Stimulated activated CD4-positive, alpha-beta T cell treated with anti-CD3 and anti-CD28 coated beads, Interleukin-4, amount 100 ng/mL, for 1 hour (primary cell): ENCODE results near the gene MAP2.
"Not testable (repeated sequence)": the region's sequence is repeated elsewhere in the genome, so short reads cannot be mapped to it uniquely, and the experiment has no call there.

Source experiments
- DNase-seq: peaks from one replicate; pipeline ENCODE4 v3.0.0-alpha.2; 2020

The MAP2 gene

DNA sequence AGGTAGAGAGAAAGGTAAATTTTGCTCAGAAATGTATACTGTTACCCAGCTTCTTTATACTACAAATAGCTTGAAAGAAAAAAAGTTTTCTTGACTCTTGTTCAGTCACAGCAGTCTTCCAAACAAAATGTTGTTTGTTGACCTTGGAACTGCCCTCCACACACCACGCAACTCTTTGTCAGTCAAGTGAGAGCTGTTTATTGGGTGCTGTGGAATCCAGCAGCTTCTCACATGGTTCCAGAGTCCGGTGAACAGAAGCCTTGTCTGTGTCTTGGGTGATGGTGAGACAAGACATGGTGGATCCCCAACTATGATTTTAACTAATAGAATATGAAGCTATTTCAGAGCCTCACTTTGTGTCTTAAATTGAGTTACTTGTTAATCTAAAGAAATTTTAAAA is 112.5 kb downstream of the MAP2 start:
- no peak for DNase-seq

DNA sequence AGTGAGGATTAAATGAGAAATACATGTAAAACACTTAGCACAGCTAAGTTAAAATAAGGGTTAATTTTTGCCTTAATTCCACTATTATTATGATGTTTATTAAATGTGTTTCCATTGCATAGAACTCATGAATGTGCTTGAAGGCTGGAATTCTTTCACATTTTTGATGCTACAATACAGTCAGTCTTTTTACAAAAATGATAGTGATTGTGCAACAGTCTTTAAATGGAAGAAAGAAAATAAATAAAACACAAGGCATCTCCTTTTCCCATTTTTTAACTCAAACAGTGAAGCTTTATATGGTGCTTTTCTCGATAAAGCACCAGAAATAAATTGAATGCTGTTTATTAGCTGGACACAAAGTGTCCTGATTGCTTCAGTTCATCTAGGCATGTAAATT is 123.9 kb downstream of the MAP2 start:
- DNase-seq: no peak

DNA sequence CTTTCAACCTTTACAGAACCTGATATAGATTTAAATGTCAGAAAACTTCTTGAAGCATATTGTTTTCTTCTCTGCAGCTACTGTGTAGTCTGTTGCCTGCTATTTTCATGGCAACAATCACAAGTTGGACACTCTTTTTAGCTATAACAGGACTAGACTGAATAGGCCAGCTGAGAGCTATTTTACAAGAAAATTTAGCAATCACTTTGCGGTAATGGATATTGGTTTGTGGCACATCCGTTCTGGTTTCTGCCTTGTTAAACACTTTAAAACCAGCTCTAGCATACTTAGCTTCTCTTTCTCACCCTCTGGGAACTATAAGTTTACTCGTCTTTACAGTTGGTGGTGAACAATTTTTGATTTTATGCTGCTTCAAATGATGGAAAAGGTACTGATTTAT is 125.7 kb downstream of the MAP2 start:
- no peak for DNase-seq

DNA sequence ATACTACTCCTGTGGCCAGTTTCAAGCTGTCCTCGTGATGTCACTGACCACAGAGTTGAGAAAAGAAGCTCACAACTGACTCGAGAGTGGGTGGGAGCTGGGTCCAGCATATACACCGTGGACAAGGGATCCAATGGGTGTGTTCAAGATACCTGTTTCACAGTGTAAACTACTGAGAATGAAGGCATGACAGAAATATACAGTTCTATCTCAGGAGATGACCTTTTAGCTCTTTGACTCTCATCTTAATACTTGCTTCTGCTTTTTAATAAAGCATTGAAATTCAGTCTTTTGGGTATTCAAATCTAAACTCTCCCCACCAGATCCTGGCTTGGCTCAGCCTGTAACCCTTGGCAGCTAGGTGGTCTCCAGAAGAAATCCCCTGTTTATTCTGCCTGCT is 130.1 kb downstream of the MAP2 start:
- DNase-seq: no peak

DNA sequence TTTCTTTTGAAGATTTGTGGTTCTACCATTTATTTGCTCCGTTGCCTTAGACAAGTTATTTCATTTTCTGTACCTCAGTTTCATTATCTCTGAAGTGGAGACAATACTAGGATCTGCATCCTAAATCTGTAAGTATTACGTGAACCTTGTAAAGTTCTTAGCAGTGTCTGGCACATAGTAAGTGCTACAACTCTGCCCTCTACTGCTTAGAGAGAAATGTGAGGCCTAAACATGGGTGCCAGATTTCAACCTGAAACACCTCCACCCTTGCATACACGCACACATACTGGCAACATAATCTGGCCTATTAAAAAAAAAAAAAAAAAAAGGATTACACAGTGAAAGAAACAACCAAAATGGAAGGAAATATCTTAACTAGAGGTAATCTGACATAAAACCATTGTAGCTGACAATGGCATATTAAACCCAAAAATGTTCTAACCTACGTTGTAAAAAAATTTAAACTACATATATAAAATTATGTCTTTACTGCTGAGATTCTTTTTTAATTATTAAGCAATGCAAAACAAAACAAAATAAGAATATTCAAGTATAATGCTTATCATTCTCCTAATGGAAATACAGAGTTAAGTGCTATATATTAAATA is 132.6 kb downstream of the MAP2 start:
- DNase-seq: no peak

DNA sequence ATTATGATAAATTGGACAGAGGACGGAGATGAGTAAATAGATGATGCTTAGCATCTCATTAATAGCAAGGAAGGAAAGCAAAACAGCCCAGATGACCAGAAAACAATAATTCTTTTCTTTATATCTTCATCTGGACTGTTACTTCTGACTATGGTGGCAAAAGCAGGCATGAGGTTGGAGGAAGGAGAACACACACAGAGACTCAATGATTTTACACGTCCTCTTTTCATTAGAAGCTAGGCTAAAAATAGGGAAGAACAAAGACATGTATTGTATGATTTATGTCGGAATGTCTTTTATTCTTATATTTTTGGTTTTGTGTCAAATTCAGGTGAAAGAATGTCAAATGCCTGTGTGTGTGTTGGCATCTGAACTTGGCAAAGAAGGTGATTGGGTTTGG is 137.1 kb downstream of the MAP2 start:
- no peak for DNase-seq

DNA sequence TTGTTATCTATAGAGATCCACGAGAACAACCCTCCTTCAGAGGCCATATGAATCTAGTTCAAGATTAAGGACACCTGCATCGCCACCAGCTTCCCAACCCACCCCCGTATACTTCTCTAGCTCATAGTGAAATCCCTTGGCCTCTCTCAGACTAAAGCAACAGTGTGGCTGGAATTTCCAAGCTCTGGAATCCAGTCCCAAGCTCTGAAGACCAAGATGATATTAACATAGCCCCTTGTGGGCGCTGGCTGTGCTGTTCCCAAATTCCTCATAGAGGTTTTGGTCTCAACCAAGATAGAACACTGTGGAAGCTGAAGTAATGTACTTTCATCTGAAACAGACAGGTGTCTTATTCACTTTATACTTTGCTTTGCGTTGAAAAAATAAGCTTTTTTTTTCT is 139.6 kb downstream of the MAP2 start:
- no peak for DNase-seq

DNA sequence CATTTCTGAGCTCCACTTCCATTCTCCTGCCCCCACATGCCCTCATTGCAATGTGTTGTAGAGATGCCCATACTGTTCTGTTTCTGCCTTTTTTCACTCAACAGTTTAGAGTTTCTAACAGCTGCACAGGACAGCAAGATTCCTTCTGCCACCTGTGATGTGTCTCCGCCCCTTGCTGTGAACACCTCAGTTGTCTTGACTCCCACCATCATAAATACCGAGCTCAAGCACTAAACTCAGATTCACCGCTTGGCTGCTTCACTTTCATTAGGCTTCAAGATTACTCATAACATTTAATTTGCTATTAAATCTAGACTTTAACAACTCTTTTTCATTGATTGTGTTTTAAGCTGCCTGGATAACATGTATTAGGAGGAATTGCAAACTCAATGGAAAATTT is 141.0 kb downstream of the MAP2 start:
- no peak for DNase-seq

DNA sequence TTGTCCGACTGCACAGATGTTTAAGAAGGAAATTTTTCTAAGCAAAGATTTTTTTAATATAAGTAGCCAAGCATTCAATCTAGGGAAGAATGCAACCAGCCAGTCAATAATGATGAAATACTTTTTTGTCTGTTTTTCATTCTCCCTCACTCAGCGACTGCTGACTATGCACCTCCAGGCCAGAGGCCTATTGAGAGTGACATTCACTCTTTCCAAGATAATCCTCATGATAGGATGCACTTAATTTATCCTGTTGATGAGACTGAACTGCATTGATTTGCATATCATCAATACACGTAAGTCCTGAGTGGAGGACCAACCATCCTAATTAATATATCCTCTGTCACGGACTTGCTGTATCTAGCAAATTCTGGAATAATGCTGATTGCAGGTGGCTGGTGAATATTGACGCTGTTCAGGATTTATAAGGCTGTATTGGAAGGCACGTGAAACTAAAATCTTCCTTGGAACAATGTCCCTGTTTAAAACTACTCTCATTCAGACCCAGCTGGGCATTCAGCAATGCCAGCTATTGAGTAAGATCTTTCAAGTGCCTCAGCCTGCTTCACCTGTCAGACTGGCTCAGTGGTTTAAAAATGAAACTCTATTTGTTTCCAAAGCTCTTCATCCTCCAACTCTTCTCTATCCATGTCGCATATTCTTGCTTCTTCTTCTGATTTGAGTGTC is 142.2 kb downstream of the MAP2 start:
- DNase-seq: no peak

DNA sequence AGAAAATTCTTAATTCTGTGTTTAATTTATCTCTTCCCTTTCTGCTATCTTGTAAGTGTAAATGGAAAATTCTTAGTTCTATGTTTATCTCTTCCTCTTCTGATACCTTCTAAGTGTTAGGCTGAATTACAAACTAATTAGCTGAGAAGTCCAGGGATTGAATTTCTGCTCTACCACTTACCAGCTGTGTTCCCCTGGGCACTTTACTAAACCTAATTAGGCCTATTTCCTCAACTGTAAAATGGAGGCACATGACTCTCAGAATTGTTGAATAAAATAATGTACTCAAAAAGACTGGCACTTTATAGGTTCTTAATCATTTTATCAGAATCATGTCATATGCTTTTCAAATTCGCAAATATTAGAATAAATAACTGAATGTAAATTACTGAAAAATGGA is 146.3 kb downstream of the MAP2 start:
- DNase-seq: no peak

DNA sequence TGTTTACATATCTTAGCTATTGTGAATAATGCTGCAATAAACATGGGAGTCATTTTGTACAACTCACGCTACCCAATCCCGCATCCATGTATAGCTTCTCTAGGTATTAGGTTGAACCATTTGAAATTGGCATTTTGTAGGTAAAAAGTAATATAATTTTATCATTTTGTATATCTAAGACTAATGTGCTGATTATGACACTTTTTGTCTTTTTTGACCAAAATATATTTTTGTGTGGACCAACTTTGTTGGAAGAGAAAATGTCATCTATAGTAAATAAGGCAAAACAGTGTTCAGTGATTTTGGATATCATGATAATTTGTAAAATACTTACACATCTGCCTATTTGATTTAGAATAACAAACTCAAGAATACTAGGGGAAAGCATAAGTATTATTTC is 150.7 kb downstream of the MAP2 start:
- DNase-seq: no peak

DNA sequence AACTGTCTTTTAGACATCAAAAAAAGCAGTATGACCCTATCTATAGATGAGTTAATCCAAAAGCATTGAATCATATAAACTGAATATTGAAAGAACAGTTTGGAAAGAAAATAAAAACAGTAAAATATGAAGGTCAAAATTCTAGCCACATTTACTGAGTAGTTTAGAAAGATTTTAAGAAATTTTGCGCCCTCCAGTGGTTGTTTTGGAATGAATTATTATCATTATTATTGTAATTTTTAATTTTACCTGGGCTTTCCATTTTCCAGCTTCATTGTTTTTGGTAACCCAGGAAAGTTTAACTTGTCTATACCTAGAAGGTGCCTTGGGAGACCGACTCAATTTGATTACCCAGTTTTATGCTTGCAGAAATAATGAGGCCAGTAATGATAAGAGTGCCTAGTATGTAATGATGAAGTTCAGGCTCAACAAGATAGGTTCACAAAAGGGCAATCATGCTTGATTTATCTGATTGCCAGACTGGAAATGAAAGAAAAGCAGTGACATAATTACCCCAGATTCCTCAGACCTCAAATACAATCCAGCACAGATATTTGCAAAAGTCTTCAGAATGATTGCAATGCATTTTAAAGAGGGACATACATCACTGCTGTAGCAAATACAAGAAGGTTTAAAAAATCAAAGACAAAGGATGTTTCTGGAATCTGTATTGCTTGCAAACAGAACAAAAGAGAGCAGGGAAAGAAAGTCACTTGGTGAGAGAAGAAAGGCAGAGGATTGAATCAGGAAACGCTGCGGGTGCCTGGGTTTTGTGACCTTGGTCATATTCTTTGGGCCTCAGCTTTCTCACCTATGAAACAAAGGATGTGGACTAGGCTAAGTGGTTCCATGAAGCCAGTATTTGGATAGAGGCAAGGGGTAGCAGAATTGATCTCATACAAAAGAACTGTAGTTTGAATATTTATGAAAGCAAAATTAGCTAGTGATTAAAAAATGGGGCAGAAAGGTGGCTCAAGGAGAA is 153.8 kb downstream of the MAP2 start:
- DNase-seq: no peak

DNA sequence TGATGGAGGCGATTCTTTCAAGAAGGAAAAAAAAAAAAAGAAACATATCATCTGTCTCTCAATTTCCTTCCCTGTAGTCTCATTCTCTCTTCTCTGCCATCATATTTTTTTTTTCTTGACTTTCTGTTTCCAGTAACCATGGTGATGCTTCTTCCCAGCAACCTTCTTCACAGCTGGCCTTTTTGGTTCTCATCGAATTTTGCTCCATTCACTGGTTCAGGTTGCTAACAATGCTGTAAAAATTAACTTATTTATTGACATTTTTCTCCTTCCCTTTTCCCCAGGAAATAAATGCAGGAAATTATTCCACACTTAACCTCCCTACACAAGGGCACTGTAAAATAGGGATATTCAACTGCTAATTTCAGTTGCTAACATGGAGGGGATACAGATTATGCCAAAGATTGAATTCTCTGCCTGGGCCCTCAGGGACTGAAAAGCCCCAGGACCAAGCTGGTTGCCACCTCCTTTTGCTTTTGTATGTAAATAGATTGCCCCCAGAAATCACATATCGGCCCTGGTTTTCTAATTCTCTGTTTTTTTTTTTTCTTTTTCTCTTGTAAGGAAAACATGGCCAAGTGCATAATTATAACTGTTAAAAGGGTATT is 154.7 kb downstream of the MAP2 start:
- DNase-seq: no peak

DNA sequence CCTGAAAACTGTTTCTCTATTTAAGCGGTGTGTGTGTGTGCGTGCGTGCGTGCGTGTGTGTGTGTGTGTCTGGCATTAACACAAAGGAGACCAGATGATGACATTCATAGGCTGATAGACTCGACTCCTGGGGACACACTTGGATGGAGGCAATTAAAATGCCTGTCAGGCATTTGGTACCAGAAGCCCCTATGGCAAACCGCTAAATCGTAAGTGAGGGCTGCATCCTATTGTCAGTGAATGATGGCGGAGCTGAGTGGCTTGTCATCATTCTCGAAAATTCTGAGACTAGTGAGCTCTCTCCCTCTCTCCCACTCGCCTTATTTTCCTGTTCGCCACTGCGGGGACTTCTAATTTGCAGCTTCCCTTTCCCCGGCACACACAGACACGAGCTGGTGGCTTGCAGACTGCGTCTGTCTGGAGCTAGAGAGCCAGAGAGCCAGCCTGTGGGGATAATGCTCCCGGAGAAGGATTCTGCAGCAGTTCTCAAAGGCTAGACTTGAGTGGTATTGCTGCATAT is 155.4 kb downstream of the MAP2 start:
- DNase-seq: no peak

DNA sequence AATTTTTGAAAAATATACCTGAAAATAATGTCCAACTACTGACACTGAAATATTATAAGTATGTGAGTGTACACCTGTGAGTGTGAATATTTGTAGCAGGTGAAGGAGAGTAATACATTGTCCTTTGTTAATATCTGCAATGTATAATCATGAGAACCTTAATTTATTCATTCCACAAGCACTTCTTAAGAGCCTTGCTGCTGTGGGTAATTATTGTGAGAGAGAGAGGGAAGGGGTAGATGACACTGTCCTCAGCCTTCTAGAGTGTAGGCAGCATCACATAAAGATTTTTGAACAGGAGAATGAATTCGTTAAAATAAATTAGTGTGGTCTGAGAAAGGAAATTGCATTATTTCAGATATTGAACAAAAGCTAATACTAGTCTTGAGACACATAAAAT is 157.2 kb downstream of the MAP2 start:
- DNase-seq: no peak

DNA sequence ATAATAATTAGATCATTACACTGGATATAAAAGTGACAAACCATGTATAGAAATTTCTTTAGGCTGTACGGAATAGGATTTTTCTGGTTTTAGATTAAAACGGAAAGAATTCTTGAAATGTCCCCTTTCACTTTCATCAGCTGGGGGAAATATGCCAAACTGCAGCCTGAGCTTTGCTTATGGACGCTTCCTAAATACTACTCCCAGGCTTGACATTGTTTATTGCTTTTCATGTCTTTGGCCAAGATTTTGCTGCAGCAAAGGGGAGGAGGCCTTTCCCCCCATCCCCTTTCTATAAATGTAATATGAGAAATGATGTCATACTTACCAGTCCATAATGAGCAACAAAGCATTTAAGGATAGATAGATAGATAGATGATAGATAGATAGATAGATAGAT is 158.4 kb downstream of the MAP2 start:
- no peak for DNase-seq

DNA sequence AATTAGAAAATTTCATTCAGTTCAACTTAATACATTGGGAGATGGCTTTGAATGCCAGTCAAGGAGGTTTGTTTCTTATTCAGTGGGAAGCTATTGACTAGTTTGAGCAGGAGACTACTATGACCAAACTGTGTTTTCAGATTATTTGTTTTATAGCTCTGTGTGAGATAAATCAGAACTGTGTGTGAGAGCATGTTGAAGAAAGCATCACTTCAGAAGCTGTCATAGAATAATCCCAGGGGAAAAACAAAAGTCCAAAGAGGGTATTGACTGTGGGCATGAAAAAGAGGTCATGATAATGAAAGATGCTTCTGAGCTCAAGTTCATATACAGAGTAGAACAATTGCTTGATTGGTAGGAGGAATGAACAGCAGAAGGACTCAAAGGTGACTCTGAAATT is 160.6 kb downstream of the MAP2 start:
- DNase-seq: no peak

DNA sequence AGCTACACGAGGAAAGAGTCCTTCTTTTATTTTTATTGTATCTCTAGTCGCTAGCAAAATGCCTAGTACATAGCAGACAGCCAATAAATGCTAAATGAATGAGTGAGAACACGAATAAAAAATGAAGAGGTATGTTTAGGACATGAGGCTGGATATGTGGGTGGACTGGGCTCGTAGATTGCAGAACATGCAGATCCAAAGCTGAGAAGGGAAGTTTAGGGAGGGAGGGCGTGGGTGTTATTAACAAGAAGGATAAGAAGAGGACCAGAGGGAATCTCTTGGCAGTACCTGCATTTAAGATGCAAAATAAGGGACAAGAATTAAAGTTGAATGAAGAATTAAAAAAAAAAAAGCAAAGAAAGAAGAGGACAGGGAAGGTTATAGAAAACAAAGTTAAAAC is 161.1 kb downstream of the MAP2 start:
- no peak for DNase-seq

DNA sequence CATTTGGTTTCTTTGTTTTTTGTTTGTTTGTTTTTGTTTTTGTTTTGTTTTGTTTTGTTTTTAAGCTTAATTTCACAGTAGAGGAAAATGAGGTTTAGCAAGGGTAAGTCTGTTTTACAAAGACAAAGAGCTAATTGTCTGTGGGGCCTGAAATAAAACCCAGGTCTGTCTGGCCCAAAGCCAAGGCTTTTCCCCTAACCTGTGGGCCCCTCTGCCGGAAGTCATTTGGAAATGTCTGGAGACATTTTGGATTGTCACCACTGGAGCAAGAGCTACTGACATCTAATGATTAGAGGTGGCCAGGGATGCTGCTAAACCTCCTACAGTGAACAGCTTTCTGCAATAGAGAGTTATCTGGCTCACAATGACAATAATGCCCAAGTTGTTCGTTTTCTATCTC is 167.2 kb downstream of the MAP2 start:
- no peak for DNase-seq

DNA sequence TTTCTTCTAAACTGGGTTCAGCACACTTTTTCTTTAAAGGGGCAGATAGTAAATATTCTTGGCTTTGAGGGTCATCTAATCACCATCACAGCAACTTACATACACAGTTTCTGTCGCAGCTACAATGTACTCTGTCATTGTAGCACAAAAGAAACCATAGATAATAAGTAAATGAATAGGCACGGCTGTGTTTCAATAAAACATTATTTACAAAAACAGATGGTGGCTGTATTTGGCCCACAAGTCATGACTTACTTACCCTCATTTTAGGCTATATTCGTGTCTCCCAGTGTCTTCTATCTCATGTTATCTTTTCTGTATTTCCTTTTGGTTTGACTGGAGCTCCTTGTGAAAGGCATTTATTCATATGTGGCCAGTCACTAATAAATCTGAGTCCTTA is 168.3 kb downstream of the MAP2 start:
- DNase-seq: no peak

DNA sequence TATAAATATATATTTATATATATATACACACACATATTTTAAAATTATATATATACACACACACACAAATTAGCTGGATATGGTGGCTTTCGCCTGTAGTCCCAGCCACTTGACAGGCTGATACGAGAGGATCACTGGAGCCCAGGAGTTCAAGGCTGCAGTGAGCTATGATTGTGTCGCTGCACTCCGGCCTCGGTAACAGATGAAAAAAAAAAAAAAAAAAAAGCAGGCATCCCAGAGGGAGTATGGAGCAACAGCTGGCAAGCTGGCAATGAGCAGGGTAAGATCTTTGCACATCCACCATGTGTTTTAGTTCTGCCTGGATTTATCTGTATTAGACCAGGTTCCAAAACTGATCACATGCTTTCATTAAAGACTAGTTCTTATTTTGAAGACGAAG is 170.1 kb downstream of the MAP2 start:
- no peak for DNase-seq

DNA sequence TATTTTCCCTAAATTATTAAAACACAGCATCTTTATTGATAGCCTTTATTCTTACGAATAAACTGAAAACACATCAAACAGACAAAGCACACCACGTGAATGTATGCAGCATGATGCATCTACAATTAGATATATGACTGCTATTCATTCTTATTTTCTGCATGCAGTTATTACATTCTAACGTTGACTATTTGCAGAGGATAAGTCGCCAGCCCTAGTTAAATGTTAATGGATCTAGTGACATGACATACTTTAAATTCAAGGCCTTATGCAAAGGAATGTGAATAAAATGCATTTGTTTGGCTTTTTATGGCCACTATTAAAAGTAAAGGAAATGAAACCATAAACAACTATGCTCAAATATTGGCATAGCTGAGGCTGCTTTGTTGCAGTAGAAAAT is 172.4 kb downstream of the MAP2 start:
- DNase-seq: no peak

DNA sequence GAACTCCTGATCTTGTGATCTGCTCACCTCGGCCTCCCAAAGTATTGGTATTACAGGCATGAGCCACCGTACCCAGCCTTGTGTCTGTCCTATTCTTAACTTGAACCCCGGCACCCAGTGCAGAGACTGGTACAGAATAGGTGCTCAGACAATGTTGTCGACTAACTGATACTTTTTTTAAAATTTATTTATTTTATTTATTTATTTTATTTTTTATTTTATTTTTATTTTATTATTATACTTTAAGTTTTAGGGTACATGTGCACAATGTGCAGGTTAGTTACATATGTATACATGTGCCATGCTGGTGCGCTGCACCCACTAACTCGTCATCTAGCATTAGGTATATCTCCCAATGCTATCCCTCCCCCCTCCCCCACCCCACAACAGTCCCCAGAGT is 174.4 kb downstream of the MAP2 start:
- DNase-seq: not testable (repeated sequence)
